Gastrocnemius medialis (tissue), 4 donors: ENCODE data around the gene PRL. TPM values are rescaled to one million over a fixed set of nuclear protein-coding genes. Genes with fewer than 3 reads are reported as not detected.

Source experiments
- ATAC-seq, 2 donors: fragments of 150-250 bp; one replicate each; pipeline ENCODE4 v1.9.1; 2016
- DNase-seq, 2 donors: peaks; one replicate each; pipeline ENCODE4 v3.0.0-alpha.2; 2019
- H3K27ac ChIP-seq, 4 donors: fragments of 200-600 bp; sonication (generic); 1 replicate in 1 of 4; 2 replicates in 3 of 4; pipeline ENCODE4 v1.5.1; 2016 to 2018; ENCODE audit warnings: mild to moderate bottlenecking in 2 of 4, moderate library complexity in 1 of 4
- H3K27me3 ChIP-seq, 3 donors: fragments of 200-600 bp; sonication (generic) in 2 of 3; 1 replicate in 1 of 3; 2 replicates in 2 of 3; pipeline versions ENCODE4 v1.5.1 to v1.6.0; 2016 to 2019; ENCODE audit warnings: mild to moderate bottlenecking in 1 of 3, moderate library complexity in 1 of 3
- H3K36me3 ChIP-seq, 2 donors: fragments of 200-600 bp; sonication (generic) in 1 of 2; one replicate each; pipeline ENCODE4 v1.5.1; 2017 to 2018
- H3K4me1 ChIP-seq, 2 donors: fragments of 200-600 bp; sonication (generic) in 1 of 2; one replicate each; pipeline ENCODE4 v1.5.1; 2016 to 2017; ENCODE audit warnings: mild to moderate bottlenecking in 2 of 2
- H3K4me3 ChIP-seq, 4 donors: fragments of 200-600 bp; sonication (generic) in 3 of 4; 1 replicate in 1 of 4; 2 replicates in 3 of 4; pipeline ENCODE4 v1.5.1; 2016 to 2019; ENCODE audit warnings: mild to moderate bottlenecking in 2 of 4
- H3K9me3 ChIP-seq, 3 donors: fragments of 200-600 bp; sonication (generic) in 2 of 3; 1 replicate in 1 of 3; 2 replicates in 2 of 3; pipeline ENCODE4 v1.5.1; 2016 to 2019
- CTCF ChIP-seq, 5 experiments: fragments of 450-650 bp in 3 of 5; fragments of 200-600 bp in 2 of 5; sonication (generic) in 2 of 5; IDR thresholded peaks in 4 of 5; conservative IDR thresholded peaks in 1 of 5; 1 replicate in 4 of 5; 2 replicates in 1 of 5; pipeline ENCODE4 v1.5.1; 2016 to 2019; ENCODE audit warnings: antibody characterized with exemption in 5 of 5, mild to moderate bottlenecking in 3 of 5, moderate library complexity in 3 of 5
- POLR2A ChIP-seq, 2 donors: fragments of 450-650 bp; IDR thresholded peaks; one replicate each; pipeline ENCODE4 v1.6.1; 2017; ENCODE audit warnings: antibody characterized with exemption in 2 of 2, mild to moderate bottlenecking in 2 of 2, moderate library complexity in 2 of 2
- in situ Hi-C, 4 donors: fragments of 200-750 bp; cut with MboI; loops; one replicate each; pipeline versions ENCODE4 v1.15.0 to v1.8.0; 2017; ENCODE audit warnings: low sequenced_read_pairs in 4 of 4
- intact Hi-C: fragments of 100-400 bp; cut with DNase I; formaldehyde crosslinking; loops from one replicate; pipeline ENCODE4 v1.15.1; 2023; ENCODE audit warnings: low total_unique reads
- total RNA-seq, 4 donors: library from RNA; depleted of rRNA; stranded (reverse); fragments of >200 nt; gene quantifications; one replicate each; pipeline versions ENCODE4 v1.1.0 to v1.2.3, GENCODE V29; 2016

PRL gene
- total RNA-seq, 4 donors from 2014 or later = not detected

DNA sequence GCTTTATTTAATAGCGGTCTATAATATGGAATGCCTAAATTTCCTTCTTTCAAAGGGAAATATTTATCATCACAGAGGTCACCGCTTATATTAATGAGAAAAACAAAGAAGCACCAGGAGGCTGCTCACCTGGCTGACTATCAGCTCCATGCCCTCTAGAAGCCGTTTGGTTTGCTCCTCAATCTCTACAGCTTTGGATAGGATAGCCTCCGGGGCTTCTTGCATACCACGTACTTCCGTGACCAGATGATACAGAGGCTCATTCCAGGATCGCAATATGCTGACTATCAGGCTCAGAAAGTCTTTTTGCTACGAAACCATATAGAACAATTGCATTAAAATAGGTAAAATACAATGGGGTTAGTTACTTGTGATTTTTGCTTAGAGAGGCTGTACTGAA lies 6.8 kb downstream of the PRL start:
- Histone ChIP-seq H3K4me3 (no peak overlapping the region), H3K4me1 (no peaks in the 10 kb centered on the region), H3K27ac (no peak overlapping the region), H3K9me3 (no peaks in the 10 kb centered on the region), H3K36me3 (no peaks in the 10 kb centered on the region), H3K27me3 (no peaks in the 10 kb centered on the region)
- ATAC-seq (no peak), DNase-seq (no peak)
- intact Hi-C loops (no loop called here), in situ Hi-C loops (no loop called here)
- TF ChIP-seq CTCF (IDR thresholded peaks at IDR 0.05 in 4 of 5, conservative IDR thresholded peaks at IDR 0.05 in 1 of 5) (no peak), POLR2A (IDR thresholded peaks at IDR 0.05) (no peak)

DNA sequence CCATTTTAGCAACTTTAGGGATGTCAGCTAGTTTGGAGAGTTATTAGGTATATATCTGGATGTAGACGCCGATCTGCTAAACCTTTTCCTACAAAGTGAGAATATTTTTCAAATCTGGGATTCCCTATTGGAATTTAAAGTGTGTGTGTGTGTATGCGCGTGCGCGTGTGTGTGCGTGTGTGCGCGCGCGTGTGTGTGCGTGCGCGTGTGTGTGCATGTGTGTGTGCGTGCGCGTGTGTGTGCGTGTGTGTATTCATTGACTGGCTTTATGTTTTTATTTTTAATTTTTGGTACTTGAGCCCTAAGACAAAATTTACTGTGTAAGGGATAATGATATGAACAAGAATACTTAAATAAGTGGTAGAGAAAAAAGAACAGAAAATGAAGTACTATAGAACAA lies 8.1 kb downstream of the PRL start:
- no peaks in the 10 kb centered on the region for H3K36me3 ChIP-seq
- in situ Hi-C loops = no loop called here
- no peaks in the 10 kb centered on the region for H3K27me3 ChIP-seq
- DNase-seq (no peak), ATAC-seq (no peak)
- H3K4me3 ChIP-seq = no peak overlapping the region
- no peak overlapping the region for H3K27ac ChIP-seq
- H3K9me3 ChIP-seq = no peaks in the 10 kb centered on the region
- intact Hi-C loops = no loop called here
- no peak for TF ChIP-seq CTCF (IDR thresholded peaks at IDR 0.05 in 4 of 5, conservative IDR thresholded peaks at IDR 0.05 in 1 of 5)
- TF ChIP-seq POLR2A (IDR thresholded peaks at IDR 0.05) = no peak
- no peaks in the 10 kb centered on the region for H3K4me1 ChIP-seq

- DNase-seq = no peak
- H3K4me1 ChIP-seq = no peaks in the 10 kb centered on the region
- H3K4me3 ChIP-seq = no peak overlapping the region
- no peaks in the 10 kb centered on the region for H3K36me3 ChIP-seq
- no peaks in the 10 kb centered on the region for H3K9me3 ChIP-seq
- no peaks in the 10 kb centered on the region for H3K27me3 ChIP-seq
- intact Hi-C loops (no loop called here), in situ Hi-C loops (no loop called here)
- no peak for ATAC-seq
- no peak overlapping the region for H3K27ac ChIP-seq
- TF ChIP-seq CTCF (IDR thresholded peaks at IDR 0.05 in 4 of 5, conservative IDR thresholded peaks at IDR 0.05 in 1 of 5) = no peak
- no peak for TF ChIP-seq POLR2A (IDR thresholded peaks at IDR 0.05)
These were observed 12.2 kb downstream of the PRL start for GRCh38 chr6:22284666-22285065.

DNA sequence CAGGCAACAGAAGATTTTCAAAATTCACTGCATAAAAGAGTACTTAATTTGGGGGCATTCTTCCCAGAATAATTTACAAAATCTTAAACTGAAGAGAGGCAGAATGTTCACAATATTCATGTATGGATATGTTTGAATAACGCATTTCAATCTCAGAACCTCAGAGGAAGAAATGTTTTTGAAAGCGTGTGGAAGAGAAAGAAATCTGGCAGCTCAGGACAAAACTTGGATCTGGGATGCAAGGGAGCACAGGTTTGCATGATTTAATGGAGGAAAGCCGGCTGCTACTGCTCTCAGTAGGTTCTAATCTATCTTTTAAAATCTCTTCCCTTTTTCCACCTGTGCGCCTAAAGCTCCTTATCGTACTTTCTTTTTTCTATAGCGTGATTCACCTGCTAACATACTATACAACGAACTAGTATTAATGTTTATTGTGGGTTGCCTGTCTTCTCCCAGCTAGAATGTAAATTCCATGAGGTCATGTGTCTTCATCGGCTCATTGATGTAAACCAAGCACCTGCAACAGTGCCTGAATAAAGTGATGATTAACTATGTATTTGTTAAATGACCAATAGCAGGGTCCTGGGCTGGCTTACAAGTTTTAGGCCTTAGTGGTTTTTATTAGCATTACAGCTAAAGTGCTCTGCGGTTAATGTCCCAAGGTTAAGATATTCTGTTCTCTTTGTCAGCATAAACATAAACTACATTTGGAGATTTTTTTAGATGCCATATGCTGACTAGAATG lies 15.3 kb downstream of the PRL start:
- Histone ChIP-seq H3K9me3 (no peaks in the 10 kb centered on the region), H3K27ac (no peak overlapping the region), H3K27me3 (no peaks in the 10 kb centered on the region), H3K36me3 (no peaks in the 10 kb centered on the region), H3K4me3 (no peak overlapping the region), H3K4me1 (no peaks in the 10 kb centered on the region)
- no peak for TF ChIP-seq CTCF (IDR thresholded peaks at IDR 0.05 in 4 of 5, conservative IDR thresholded peaks at IDR 0.05 in 1 of 5)
- TF ChIP-seq POLR2A (IDR thresholded peaks at IDR 0.05) = no peak
- ATAC-seq = no peak
- no peak for DNase-seq
- in situ Hi-C loops = no loop called here
- intact Hi-C loops = no loop called here

GRCh38 chr6:22279427-22279826 lies 17.4 kb downstream of the PRL start:
- no peaks in the 10 kb centered on the region for H3K36me3 ChIP-seq
- H3K4me3 ChIP-seq = no peak overlapping the region
- H3K27ac ChIP-seq = no peak overlapping the region
- TF ChIP-seq POLR2A (IDR thresholded peaks at IDR 0.05) (no peak), CTCF (IDR thresholded peaks at IDR 0.05 in 4 of 5, conservative IDR thresholded peaks at IDR 0.05 in 1 of 5) (no peak)
- DNase-seq (no peak), ATAC-seq (no peak)
- intact Hi-C loops (no loop called here), in situ Hi-C loops (no loop called here)
- no peaks in the 10 kb centered on the region for H3K9me3 ChIP-seq
- H3K4me1 ChIP-seq = no peaks in the 10 kb centered on the region
- H3K27me3 ChIP-seq = no peaks in the 10 kb centered on the region
